Measurements from ENCODE around the gene MCFD2.
A peak's percentile ranks its signal among the peaks of the same experiment; 100 is the strongest.
"Not testable (repeated sequence)": the region's sequence is repeated elsewhere in the genome, so short reads cannot be mapped to it uniquely, and the experiment has no call there.

The MCFD2 gene

DNA sequence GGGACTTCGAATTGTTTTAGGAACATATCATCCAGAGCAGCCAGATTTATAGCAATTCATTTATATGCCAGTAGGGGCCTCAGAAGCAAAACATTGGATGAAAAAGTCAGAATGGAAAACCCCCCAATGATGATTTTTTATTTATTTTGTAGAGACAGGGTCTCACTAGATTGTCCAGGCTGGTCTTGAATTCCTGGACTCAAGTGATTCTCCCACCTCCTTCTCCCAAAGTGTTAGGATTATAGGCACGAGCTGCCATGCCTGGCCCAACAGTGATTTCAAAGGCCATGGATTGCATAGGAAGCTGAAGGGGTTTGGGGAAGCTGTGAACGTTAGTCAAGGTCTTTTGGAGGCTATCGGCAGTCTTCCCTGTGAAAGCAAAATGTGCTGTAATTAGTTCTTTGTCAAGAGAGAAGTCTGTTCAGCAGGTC is 21.9 kb upstream of the MCFD2 start:
- no peak for DNase-seq

DNA sequence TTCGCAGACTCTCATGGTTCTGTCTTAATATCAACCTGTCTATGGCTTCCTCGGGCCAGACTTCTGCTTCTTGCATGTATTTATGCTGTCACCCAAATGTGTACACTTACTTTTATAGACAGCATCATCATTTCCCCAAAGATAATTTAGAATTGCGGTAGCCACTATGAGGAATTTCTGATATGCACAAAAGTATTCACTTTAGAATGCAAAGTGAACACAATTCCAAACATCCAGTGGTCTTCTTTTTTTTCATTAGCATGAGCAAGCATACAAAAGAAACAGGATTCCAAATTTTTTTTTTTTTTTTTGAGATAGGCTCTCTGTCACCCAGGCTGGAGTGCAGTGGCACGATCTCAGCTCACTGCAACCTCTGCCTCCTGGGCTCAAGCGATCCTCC is 21.0 kb upstream of the MCFD2 start:
- no peak for DNase-seq

- DNase-seq = no peak
Measured at GRCh38 chr2:46935071-46935470, 19.5 kb upstream of the MCFD2 start.

DNA sequence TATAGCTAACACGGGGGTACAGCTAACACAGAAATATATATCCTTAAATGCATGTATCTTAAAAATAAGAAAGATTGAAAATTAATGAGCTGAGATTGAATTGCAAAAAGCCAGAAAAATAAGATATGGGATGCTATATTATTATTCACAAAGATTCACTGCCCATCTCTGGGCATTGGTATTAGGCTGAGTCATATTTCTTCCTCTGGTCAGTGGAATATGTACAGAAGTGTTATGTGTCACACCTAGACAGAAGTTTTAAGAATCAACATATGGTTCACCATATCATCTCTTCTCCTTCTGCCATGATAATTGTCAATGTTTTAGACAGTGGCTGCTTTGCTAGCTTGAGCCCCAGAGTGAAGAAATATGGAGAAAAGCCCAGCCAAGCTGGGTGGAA is 14.0 kb upstream of the MCFD2 start:
- DNase-seq = no peak

DNA sequence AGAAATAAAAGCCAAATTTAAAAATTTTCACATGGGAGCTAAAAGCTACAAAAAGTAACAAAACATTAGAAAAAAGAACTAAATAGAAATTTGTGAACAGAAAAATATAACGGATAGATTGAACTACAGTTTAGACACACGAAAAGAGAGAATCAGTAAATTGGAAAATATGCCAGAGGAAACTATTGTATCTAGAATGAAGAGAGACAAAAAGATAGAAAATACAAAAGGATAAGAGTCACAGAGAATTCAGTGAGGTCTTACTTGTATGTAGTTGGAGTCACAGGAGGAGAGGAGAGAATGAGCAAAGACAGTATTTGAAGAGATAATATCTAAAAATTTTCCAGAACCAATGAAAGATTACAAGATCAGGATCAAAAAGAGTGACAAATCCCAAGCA is 11.3 kb upstream of the MCFD2 start:
- no peak for DNase-seq

GRCh38 chr2:46925474-46926351 is 10.1 kb upstream of the MCFD2 start:
- no peak for DNase-seq

GRCh38 chr2:46924608-46925007 is 9.0 kb upstream of the MCFD2 start:
- no peak for DNase-seq

DNA sequence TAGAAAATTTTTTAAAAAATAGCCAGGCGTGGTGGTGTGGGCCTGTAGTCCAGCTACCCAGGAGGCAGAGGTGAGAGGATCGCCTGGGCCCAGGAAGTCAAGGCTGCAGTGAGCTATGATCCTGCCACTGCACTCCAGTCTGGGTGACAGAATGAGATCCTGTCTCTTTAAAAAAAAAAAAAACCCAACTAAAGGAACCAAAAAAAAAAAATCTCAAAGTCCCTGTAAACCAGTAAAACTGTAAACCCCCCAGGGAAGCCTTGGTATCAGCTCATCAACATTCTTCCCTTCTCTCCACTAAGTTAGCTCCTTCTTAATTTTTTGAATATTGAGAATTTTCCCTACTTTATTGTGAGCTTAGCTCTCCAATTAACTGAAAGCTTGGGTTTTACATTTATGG is 8.4 kb upstream of the MCFD2 start:
- DNase-seq = no peak

DNA sequence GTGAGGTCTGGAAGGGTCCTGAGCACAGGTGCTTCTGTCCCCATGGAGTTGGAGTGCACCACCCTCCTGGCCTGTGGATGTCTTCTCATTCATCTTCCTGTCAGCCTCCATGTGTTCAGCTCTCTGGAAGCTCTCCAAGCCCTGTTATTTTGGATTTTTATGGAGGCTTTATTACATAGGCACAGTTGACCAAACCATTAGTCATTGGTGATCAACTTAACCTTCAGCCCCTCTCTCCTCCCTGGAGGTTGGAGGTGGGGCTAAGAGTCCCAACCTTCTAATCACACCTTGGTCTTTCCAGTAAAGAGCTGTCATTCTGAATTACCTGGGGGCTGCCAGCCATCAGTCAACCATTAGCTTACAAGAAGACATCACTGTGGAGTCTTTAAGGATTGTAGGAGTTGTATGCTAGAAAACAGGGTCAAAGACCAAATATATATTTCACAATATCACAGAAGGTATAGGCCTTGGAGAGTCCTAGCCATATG is 7.5 kb upstream of the MCFD2 start:
- DNase-seq = no peak

DNA sequence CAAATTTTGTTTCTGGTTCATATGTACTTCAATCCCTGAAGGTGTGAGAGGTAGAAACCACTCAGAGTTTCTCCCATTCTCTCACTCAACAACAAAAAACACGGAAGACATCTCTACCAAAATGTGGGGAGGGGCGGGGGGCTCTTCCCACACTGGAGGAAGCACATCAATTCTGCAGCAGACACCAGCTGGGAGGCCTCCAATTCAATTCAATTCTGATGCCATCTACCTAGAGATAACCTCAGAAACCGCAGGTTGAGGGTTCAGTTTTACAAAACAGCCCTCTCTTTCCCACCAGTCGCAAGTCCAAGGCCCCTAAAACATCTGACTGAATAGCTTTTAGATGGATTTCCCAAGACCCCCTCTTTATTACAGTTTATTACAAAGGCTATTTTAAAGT is 7.0 kb upstream of the MCFD2 start:
- no peak for DNase-seq

DNA sequence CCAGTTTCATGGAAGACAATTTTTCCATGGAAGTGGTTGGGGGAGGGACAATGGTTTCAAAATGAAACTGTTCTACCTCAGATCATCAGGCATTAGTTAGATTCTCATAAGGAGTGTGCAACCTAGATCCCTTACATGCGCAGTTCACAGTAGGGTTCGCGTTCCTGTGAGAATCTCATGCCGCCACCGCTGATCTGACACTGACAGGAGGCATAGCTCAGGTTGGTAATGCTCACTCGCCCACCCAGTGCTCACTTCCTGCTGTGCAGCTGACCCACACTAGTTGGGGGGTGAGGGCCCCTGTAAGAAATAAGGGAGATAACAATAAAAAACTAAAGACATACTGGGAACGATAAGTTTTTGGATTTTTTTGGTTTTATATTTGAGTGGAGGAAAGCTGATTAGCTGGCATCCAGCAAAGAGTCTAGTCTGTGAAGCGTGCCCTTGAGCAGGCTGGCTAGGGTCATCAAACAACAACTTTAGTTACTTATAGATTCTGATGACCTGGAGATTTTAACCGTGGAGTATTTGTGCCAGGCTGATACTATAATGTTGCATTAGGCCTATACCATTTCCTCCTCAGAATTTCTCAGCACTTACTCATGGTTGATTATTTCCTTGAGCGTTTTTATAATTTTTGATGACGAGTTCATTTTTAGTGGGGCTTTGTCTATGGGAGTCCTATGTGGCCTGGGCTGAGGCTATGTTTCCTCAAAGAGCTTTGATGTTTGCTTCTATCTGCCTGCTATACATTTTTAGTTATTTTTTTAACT is 6.3 kb upstream of the MCFD2 start:
- no peak for DNase-seq

DNA sequence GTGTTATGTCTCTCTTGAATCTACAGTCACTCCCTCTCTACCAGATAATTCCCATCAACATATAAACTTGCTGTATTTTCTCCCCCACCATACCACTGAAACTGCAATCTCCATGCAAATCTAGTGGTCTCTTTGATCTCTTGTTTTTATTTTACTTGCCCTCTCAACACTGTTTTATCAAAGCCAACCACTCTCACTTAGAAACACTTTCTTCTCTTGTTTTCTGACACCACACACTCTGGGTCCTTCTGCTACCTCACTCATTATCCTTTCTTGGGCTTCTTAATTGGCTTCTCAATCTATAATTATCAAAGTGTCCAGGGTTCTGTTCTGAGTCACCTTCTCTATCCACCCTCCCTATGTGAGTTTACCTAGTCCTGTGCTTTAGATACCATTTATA is 2.0 kb upstream of the MCFD2 start:
- DNase-seq = no peak

- DNase-seq = peak; percentile 62
Measured at GRCh38 chr2:46915811-46916630, 415 bp upstream of the MCFD2 start.

DNA sequence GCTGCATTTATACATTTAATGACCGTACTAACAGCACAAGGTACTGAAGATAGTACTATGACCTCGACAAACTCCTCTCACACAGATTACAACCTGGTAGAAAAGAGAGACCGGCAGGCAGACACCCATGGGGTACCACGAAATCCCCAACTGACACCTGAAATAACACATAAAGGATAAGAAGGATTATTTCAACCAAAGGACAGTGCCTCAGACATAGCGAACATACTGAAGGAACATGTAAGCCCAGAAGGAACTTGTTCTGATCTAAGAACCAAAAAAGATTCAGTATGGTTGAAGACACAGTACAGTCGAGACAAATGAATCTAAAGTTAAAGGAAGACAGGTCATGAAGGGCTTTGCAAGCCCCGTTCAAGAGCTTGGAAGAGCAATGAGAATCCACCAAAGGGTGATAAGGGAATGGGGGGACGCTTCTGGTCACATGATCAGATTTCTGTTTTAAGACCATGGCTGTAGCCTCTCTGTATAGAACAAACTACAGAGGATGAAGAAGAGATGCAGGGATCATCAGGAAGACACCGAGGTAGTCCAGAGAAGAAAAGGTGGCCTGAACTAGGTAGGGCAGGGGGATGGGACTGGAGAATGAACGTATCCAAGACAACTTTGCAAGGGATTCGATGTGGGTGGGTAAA is 902 bp downstream of the MCFD2 start:
- no peak for DNase-seq

GRCh38 chr2:46913471-46914381 is 1.9 kb downstream of the MCFD2 start:
- DNase-seq = no peak

DNA sequence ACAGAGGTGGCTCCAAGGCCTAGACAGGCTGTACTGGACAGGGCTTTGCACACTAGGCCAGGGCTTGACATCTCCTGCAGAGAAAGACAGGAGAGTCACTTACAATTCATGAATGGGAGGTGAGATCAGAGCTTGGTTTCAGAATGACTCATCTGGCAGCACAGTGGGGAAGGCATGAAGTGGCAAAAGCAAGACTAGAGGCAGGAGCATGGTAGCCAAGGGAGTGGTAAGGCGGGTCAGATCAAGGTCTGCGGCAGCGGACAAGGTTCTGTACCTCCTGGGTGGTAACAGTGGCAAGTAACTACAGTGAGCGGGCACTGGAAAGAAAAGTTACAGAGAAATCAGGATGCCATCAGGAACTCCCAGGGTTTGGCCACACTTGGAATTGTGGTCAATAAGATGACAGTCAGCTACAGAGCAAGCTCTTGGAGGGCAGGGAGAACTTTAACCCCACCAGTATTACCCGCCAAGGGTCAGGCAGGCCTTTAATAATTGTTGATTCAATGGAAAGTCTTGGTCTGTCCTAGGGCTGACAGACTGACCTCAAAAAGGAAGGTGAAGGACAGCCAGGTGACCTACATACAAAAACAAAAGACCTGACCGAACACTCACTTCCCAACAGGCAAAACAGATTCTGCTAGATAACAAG is 5.7 kb downstream of the MCFD2 start:
- DNase-seq = no peak

DNA sequence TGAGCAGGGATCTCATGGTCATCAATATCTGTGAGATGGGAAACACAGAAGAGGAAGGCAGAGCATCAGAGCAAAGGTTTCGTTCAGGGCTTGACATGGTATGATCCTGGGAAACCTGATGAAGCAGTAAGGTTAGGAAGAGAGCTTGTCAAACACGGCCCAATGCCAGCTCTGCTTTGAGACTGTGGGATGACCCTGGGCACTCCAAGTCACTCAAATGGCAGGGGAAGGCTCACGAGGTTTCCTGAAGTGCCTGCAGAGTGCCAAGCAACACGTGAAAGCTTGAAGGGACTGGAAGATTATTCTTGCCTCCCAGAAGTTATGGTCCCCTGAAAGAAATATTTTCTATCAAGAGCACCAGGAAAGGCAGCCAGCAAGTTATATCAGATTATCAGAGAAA is 6.5 kb downstream of the MCFD2 start:
- no peak for DNase-seq

- DNase-seq = not testable (repeated sequence)
Measured at GRCh38 chr2:46904908-46905678, 10.5 kb downstream of the MCFD2 start.

DNA sequence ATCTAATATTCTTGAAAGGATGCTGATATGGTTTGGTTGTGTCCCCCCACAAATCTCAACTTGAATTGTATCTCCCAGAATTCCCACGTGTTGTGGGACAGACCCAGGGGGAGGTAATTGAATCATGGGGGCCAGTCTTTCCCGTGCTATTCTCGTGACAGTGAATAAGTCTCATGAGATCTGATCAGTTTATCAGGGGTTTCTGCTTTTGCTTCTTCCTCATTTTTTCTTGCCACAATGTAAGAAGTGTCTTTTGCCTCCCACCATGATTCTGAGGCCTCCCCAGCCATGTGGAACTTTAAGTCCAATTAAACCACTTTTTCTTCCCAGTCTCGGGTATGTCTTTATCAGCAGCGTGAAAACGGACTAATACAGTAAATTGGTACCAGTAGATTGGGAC is 12.6 kb downstream of the MCFD2 start:
- DNase-seq = not testable (repeated sequence)

DNA sequence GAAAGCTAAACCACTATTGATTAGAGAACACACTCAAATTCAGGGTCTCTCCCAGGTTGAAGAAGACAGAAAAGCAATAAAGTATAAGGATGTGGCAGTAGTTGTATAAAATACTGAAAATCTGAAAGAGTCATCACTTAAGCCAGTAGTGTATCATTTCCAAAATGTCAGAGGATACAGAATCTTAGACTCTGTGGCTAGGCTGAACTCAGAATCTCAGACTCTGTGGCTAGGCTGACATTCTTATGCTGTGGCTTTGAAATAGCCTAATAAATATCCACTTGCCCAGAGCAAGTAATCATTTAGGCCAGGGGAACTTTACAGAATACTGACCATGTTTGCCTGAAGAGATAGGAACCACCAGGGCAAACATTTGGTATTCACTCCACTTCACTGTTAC is 13.1 kb downstream of the MCFD2 start:
- no peak for DNase-seq
